NCI-H774 (cell line): ENCODE data around the gene KRTAP17-1.

ENCODE experiments used
- DNase-seq: peaks from one replicate; lab custom pipeline; 2025; lab: John Stamatoyannopoulos, UW

The KRTAP17-1 gene

DNA sequence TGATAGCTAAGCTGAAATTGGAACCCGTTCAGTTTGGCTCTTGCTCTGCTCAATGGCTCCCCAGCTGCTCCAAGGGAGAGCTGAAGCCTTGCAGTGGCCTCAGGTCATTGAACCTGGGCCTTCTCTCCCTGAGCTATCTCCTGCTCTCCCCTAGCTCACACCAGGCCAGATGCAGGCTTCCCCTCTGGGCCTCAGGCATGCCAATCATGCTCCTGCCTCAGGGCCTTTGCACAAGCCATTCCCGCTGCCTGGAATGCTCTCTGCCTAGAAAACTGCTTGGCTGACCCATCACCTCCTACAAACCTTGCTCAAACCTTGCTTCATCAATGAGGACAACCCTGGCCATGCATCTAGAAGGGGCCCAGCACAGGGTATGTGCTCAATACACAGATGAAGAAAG, 16.7 kb upstream of the KRTAP17-1 start:
- DNase-seq, result no peak

GRCh38 chr17:41331606-41332005, 16.1 kb upstream of the KRTAP17-1 start:
- DNase-seq, result no peak

- DNase-seq, result peak; percentile 63
These were observed 13.9 kb upstream of the KRTAP17-1 start for GRCh38 chr17:41329279-41329948.

DNA sequence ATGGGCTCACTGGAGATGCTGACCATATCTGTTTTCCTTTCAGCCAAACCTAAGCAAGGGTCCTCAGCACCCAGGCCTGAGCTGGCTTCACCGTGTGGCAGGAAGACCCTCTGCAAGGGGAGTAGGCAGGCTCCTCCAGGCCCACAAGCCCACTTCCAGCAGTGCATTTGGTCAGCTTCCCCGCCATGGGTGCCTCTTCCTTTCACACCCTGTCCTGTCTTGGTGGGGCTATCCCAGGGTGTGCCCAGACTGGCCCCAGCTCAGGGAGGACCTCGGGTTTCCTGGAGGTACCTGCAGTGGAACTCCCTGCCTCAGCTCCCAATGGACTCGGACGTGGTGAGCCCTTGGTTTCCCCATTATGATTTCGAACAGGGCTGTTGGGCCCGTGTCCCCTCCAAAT, 12.7 kb upstream of the KRTAP17-1 start:
- DNase-seq, result no peak

- no peak for DNase-seq
These were observed 12.1 kb upstream of the KRTAP17-1 start for GRCh38 chr17:41327411-41328120.

GRCh38 chr17:41326173-41327145, 10.9 kb upstream of the KRTAP17-1 start:
- DNase-seq, result no peak

DNA sequence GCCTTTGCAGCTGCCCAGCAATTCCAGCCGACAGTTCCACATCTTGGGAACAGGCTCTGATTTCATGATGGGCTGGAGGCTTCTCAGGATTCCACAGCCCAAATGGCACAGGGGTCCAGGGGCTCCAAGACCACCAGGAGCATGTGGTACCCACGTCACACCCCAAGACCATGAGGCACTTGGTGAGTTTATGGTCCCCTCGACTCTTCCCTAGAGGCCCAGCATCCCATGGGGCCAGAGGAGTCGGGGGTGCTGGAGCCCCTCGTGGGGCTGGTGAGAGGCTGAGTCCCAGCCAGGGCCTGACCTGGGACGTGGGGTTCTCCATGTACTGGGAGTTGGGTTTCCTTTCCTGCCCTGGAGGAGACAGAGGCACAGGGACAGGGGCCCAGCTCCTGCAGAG, 10.1 kb upstream of the KRTAP17-1 start:
- DNase-seq, result no peak

- no peak for DNase-seq
These were observed 9.6 kb upstream of the KRTAP17-1 start for GRCh38 chr17:41325126-41325525.

DNA sequence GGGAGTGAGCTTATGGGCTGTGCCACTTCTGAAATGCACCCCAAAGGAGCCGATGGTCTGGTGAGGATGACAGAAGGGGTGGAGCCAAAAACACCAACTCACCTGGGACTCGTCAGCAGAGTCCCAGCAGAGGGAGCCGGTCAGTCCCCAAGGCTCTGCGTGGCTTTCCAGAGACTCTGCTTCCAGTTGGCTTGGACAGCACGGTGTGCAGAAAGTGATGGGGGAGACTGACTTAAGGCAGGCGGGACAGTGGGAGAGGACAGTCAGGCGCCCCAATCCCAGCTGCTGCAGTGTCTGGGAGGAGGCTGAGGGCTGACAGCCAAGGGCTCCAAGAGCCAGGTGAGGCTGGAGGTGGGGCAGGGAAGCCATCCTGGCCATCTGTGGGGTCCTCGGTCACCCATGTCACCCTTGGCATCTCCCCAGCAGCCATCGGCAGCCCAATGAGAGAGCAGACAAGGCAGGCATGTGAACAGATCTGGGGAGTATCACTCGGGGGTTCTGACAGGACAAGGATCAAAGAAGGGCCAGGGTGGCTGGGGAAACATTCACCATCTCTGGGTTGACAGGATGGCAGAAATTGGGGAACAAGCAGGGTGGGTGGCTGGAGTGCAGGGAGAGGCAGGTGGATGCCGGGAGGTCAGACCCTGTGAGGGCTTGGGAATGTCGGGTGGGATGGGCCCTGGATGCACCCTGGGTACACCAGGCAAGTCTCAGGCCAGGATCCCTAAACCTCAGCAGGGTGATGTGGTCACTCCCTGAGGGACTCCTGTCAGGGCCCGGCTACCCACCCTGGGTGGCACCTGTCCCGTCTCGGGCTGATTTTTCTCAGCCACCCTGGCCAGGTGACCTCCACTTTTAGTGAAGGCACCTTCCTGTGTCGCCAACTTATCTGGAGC, 8.9 kb upstream of the KRTAP17-1 start:
- DNase-seq, result peak; percentile 38

DNA sequence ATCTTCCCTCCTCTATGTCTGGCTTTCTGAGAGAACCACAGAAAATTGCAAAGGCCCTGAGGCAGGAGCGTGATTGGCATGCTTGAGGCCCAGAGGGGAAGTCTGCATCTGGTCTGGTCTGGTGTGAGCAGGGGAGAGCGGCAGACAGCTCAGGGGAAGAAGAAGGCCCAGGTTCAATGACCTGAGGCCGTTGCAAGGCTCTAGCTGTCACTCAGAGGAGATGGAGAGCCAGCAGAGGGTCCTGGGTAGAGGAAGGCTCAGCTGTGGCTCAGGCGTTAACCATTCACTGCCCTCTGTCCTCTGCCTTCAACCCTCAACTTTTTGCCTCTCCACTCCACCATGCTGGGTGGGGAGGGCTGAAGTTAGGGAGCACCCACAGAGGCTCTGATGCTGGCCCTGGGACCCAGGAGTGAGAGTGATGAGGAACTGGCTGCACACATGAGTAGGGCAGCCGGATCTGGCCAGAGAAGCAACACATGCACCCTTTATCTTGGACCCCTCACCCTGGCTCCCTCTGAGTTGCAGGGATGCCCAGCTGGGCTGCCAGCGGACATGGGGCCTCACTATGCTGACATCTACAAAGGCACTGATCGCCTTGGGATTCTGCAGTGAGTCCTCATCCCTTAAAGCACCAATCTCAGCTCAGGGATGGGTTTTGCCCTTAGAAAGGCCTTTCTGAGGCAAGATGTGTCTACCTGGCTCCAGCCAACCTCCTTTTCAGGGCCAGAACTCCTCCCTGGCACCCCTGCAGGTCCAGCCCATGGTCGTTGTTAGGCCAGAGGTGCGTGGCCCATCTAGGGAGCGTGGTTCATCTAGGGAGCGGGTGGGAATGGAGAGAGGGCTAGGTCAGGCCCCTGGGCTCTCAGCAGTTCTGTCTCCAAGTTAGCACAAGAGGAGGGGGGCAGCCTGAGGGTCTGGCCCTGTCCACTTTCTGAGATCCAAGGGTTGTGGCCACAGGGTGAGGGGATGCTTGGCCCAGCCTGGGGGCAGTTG, 7.7 kb upstream of the KRTAP17-1 start:
- DNase-seq, result no peak

GRCh38 chr17:41322094-41322902, 6.8 kb upstream of the KRTAP17-1 start:
- peak; percentile 61 for DNase-seq

- DNase-seq, result no peak
These were observed 2.7 kb upstream of the KRTAP17-1 start for GRCh38 chr17:41318231-41318630.

- no peak for DNase-seq
These were observed 420 bp upstream of the KRTAP17-1 start for GRCh38 chr17:41315814-41316445.

- DNase-seq, result no peak
These were observed 4.4 kb downstream of the KRTAP17-1 start for GRCh38 chr17:41311111-41311510.

DNA sequence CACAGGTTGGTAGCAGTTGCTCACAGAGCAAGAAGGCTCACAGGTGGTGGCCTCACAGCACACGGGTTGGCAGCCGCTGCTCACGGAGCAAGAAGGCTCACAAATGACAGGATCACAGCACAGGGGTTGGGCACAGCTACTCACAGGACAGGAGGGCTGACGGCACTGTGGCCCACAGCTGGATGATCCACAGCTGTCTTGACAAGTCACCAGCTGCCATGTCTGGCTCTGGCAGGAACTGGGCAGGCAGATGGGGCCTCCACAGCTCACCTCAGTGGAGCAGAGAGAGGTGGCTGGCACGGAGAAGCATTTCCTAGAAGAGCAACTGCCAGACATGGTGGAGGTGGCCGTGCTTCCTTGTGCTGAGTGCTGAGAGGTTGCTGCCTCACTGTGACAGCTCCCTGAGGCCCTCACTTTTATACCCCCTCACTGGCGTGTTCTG, 6.6 kb downstream of the KRTAP17-1 start, which contains the start of gene KRTAP16-1:
TSS of gene KRTAP16-1 (minus strand) at position 392 of the 442 bp plus-strand sequence. CDS start at position 336, 56 bp downstream.
- DNase-seq, result no peak

DNA sequence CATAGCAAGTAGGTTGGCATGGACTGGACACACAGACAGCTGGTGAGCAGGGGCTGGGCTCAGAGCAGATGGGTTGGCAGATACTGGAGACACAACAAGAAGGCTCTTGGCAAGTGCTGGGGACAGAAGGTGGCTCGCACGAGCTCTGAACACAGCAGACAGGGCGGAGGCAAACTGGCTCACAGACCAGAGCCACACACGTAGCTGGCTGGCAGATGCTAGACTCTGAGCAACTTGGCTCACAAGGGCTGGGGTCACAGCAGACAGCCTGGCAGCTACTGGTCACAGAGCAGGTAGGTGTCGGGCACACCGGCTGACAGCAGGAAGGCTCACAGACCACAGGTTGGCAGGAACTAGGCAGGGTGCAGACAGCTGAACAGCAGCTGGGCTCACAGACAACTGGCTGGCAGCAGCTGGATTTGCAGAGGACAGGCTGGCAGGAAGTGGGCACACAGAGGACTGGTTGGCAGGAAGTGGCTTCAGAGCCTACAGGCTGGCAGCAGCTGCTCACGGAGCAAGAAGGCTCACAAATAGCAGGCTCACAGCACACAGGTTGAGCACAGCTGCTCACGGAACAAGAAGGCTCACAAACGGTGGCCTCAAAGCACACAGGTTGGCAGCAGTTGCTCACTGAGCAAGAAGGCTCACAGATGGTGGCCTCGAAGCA, 7.1 kb downstream of the KRTAP17-1 start:
- peak; percentile 85 for DNase-seq

DNA sequence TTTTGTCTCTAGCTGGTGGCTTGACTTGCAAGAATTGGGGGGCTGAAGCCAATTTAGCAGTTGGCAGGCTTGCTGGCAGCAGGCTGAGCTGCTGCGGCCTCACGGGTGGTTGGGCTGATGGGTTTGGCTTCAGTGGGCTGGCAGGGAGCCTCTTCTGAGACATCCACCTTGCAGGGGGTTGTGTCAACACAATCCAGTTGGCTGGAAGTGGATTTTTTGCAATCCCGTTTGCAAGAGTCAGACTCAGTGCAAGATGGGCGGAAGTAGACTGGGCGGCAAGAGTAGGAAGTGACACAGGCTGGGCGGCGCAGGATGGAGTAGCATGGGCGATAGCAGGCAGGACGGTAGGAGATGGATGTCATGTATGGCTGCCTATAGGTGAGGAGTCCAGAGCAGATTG, 7.9 kb downstream of the KRTAP17-1 start:
- no peak for DNase-seq

DNA sequence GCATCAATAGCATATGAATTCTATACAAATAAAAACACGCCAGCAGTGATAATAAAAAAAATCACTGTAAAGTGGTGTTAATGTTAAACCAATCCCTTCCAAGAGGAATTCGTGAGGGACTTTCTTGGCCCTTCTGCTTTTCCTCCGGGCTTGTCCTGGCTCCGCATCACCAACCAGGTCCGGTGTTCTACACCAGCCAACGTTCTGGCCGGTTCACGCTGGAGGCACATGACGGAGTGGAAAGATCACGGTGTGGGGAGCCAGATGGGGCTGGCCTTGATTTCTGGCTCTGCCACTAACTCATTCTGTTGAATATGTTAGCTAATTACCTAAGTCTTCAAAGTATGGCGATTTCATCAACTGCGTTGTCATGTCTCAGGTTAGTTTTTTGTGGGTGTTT, 11.4 kb downstream of the KRTAP17-1 start:
- DNase-seq, result no peak
